GM12891 (cell line): Measurements from ENCODE around the gene HIGD2B.

Source experiments
- PAX5 ChIP-seq: IDR thresholded peaks from 2 replicates; pipeline ENCODE4 v1.6.1; 2011; ENCODE audit warnings: low read length, moderate library complexity, mild to moderate bottlenecking; ENCODE audit not compliant: insufficient read depth, severe bottlenecking
- POLR2A ChIP-seq: IDR thresholded peaks from 2 replicates; pipeline ENCODE4 v1.6.1; 2011; ENCODE audit warnings: low read depth, low read length, control low read depth
- POLR2AphosphoS5 ChIP-seq: IDR thresholded peaks from 2 replicates; pipeline ENCODE4 v1.6.1; 2011; ENCODE audit warnings: low read depth, low read length, control low read depth
- POU2F2 ChIP-seq: IDR thresholded peaks from 2 replicates; pipeline ENCODE4 v1.6.1; 2011; ENCODE audit warnings: low read depth, mild to moderate bottlenecking, control low read depth, low read length, moderate library complexity
- SPI1 ChIP-seq: IDR thresholded peaks from 2 replicates; pipeline ENCODE4 v1.6.1; 2011; ENCODE audit warnings: low read depth, low read length, control low read depth
- TAF1 ChIP-seq: IDR thresholded peaks from 2 replicates; pipeline ENCODE4 v1.6.1; 2011; ENCODE audit warnings: low read depth, low read length, control low read depth

DNA sequence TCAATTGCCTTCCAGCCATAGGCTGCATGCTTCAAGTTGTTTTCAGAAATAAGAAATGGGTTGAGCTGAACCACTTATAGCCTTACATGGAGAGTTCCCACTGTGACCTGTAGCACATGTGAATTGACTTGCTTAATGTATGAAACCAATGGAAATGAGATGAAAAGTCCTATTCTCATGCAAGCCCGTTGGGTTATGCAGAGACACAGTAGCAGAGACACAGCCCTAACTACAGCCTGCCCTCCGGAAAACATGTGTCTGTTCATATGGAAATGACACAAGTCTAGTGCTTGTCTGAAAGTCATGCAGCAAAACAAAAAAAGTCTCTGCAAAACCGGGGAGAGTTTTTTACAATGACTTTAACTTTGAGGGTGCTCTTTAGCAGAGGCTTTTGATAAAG, 14.5 kb downstream of the HIGD2B start:
- no peak for TF ChIP-seq SPI1
- TF ChIP-seq POLR2A, result no peak
- TF ChIP-seq TAF1, result no peak
- no peak for TF ChIP-seq POLR2AphosphoS5
- TF ChIP-seq POU2F2, result no peak
- TF ChIP-seq PAX5, result no peak
